NCI-H510A treated with DMSO at 0.1 percent for 48 hours (cell line): Measurements from ENCODE around the gene MOXD1.

Source experiments
- DNase-seq: peaks from one replicate; lab custom pipeline; 2025; lab: John Stamatoyannopoulos, UW

Gene MOXD1

GRCh38 chr6:132400883-132401617 lies at the start of gene MOXD1:
Gene MOXD1 (minus strand): TSS chr6:132401475. CDS start chr6:132401426, 49 bp downstream.
- DNase-seq = no peak

- DNase-seq = no peak
These were observed 45.6 kb upstream of the MOXD1 start for GRCh38 chr6:132446855-132447241.

GRCh38 chr6:132446141-132446854 lies 45.0 kb upstream of the MOXD1 start:
- DNase-seq = no peak

- DNase-seq = no peak
These were observed 44.1 kb upstream of the MOXD1 start for GRCh38 chr6:132445201-132445951.

- DNase-seq = no peak
These were observed 41.9 kb upstream of the MOXD1 start for GRCh38 chr6:132443206-132443605.

GRCh38 chr6:132430110-132430509 lies 28.8 kb upstream of the MOXD1 start:
- no peak for DNase-seq

GRCh38 chr6:132425176-132425575 lies 23.9 kb upstream of the MOXD1 start:
- DNase-seq = no peak

GRCh38 chr6:132423839-132424238 lies 22.6 kb upstream of the MOXD1 start:
- no peak for DNase-seq

- no peak for DNase-seq
These were observed 17.1 kb upstream of the MOXD1 start for GRCh38 chr6:132418235-132418965.

GRCh38 chr6:132414761-132415160 lies 13.5 kb upstream of the MOXD1 start:
- no peak for DNase-seq

- no peak for DNase-seq
These were observed 13.0 kb upstream of the MOXD1 start for GRCh38 chr6:132414322-132414721.

GRCh38 chr6:132413499-132413802 lies 12.2 kb upstream of the MOXD1 start:
- DNase-seq = no peak

GRCh38 chr6:132412656-132413498 lies 11.6 kb upstream of the MOXD1 start:
- DNase-seq = no peak

GRCh38 chr6:132411296-132411695 lies 10.0 kb upstream of the MOXD1 start:
- DNase-seq = no peak

GRCh38 chr6:132410830-132411229 lies 9.6 kb upstream of the MOXD1 start:
- no peak for DNase-seq

- no peak for DNase-seq
These were observed 4.1 kb upstream of the MOXD1 start for GRCh38 chr6:132405143-132405915.

- DNase-seq = no peak
These were observed 3.5 kb upstream of the MOXD1 start for GRCh38 chr6:132404736-132405135.

GRCh38 chr6:132404330-132404729 lies 3.1 kb upstream of the MOXD1 start:
- no peak for DNase-seq

GRCh38 chr6:132401618-132402285 lies 477 bp upstream of the MOXD1 start:
- DNase-seq = no peak

- no peak for DNase-seq
These were observed 756 bp downstream of the MOXD1 start for GRCh38 chr6:132400555-132400882.
